WI38 (cell line): ENCODE results near the gene SYT9.

Source experiments
- H3K4me3 ChIP-seq: 2 replicates; pipeline ENCODE4 v1.5.1; 2011; ENCODE audit warnings: low read depth, mild to moderate bottlenecking, control low read depth, low read length
- CTCF ChIP-seq: IDR thresholded peaks from 2 replicates; pipeline ENCODE4 v1.5.1; 2012; ENCODE audit warnings: low read depth, mild to moderate bottlenecking, control low read depth, low read length

The SYT9 gene

DNA sequence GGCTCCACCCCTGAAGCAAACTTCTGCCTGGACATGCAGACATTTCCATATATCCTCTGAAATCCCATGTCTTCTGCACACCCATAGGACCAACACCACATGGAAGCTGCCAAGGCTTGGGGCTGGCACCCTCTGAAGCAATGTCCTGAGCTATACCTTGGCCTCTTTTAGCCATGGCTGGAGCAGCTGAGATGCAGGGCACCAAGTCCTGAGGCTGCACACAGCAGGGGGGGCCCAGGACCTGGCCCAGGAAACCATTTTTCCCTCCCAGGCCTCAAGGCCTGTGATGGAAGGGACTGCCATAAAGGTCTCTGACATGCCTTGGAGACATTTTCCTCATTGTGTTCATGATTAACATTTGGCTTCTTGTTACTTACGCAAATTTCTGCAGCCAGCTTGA lies 34.5 kb downstream of the SYT9 start:
- H3K4me3 ChIP-seq, result no peak overlapping the region
- no peak for TF ChIP-seq CTCF

GRCh38 chr11:7291100-7291829 lies 39.6 kb downstream of the SYT9 start:
- no peak overlapping the region for H3K4me3 ChIP-seq
- no peak for TF ChIP-seq CTCF

DNA sequence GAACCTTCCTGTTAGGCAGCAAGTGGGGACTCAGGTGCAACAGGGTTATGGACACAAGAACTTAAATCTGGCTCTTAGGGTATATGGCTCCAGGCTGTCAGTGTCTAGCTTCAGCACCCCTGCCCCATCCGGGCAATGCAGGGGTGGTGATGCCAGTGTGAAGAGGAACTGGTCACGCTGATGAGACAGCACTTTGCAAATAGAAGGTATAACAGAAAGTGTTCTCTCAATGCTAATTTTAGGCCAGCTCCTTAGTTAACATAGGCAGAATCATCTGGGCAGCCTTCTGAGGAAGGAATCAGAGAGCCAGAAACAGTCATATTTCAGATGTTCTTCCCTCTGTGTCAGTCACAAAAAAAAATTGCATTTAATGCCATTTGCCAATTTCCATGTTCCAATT lies 41.2 kb downstream of the SYT9 start:
- TF ChIP-seq CTCF, result no peak

GRCh38 chr11:7299393-7299792 lies 47.7 kb downstream of the SYT9 start:
- TF ChIP-seq CTCF, result no peak

More for the DNA sequence above, 41.2 kb downstream of the SYT9 start:
- no peak overlapping the region for H3K4me3 ChIP-seq

GRCh38 chr11:7300281-7300680 lies 48.6 kb downstream of the SYT9 start:
- no peak for TF ChIP-seq CTCF
- H3K4me3 ChIP-seq, result no peak overlapping the region

More at GRCh38 chr11:7299393-7299792, 47.7 kb downstream of the SYT9 start:
- no peak overlapping the region for H3K4me3 ChIP-seq

GRCh38 chr11:7303146-7303545 lies 51.4 kb downstream of the SYT9 start:
- TF ChIP-seq CTCF, result no peak
- H3K4me3 ChIP-seq, result no peak overlapping the region

GRCh38 chr11:7306900-7307299 lies 55.2 kb downstream of the SYT9 start:
- H3K4me3 ChIP-seq, result no peak overlapping the region
- TF ChIP-seq CTCF, result no peak
